Small intestine (tissue), 7 donors: ENCODE data around the gene GALNT18. TPM values are rescaled to one million over a fixed set of nuclear protein-coding genes. Genes with fewer than 3 reads are reported as not detected.

Experiments
- DNase-seq, 2 donors: peaks; one replicate each; pipeline versions ENCODE4 v3.0.0 to v3.0.0-alpha.2; 2013
- FAIRE-seq: peaks from 2 replicates; lab custom pipeline; 2012; peaks lifted over from hg19 to GRCh38; lab: Jason Lieb, UNC
- H3K27ac ChIP-seq, 3 donors: one replicate each; pipeline ENCODE4 v1.5.1; 2013; ENCODE audit warnings: low read length in 2 of 3, mild to moderate bottlenecking in 2 of 3, control low read depth in 1 of 3, inconsistent platforms in 1 of 3, low read depth in 1 of 3, moderate library complexity in 1 of 3
- H3K27me3 ChIP-seq, 3 donors: one replicate each; pipeline ENCODE4 v1.6.1; 2013; ENCODE audit warnings: low read length in 3 of 3, inconsistent platforms in 1 of 3; ENCODE audit not compliant: control insufficient read depth in 3 of 3, insufficient read depth in 3 of 3
- H3K36me3 ChIP-seq, 3 donors: one replicate each; pipeline ENCODE4 v1.6.1; 2013; ENCODE audit warnings: low read length in 3 of 3, inconsistent platforms in 1 of 3, low read depth in 1 of 3, mild to moderate bottlenecking in 1 of 3, moderate library complexity in 1 of 3; ENCODE audit not compliant: control insufficient read depth in 3 of 3, insufficient read depth in 2 of 3
- H3K4me1 ChIP-seq, 3 donors: one replicate each; pipeline ENCODE4 v1.6.1; 2013; ENCODE audit warnings: low read length in 2 of 3, inconsistent platforms in 1 of 3, low read depth in 1 of 3, mild to moderate bottlenecking in 1 of 3, moderate library complexity in 1 of 3; ENCODE audit not compliant: control insufficient read depth in 3 of 3, insufficient read depth in 2 of 3
- H3K4me3 ChIP-seq, 3 donors: one replicate each; pipeline ENCODE4 v1.5.1; 2013; ENCODE audit warnings: low read length in 3 of 3, control low read depth in 1 of 3, inconsistent platforms in 1 of 3, low read depth in 1 of 3, mild to moderate bottlenecking in 1 of 3, moderate library complexity in 1 of 3
- H3K9me3 ChIP-seq, 2 donors: one replicate each; pipeline ENCODE4 v1.6.1; 2013; ENCODE audit warnings: low read depth in 1 of 2, low read length in 1 of 2; ENCODE audit not compliant: control insufficient read depth in 2 of 2, insufficient read depth in 1 of 2
- WGBS, 3 donors: extraction: QIAGEN DNeasy Blood & Tissue Kit; methylation state at CpG; one replicate each; pipeline ENCODE4 v1.1.7; 2013; 5-methylcytosine and 5-hydroxymethylcytosine counted together
- polyA plus RNA-seq, 4 donors: library from polyadenylated mRNA; stranded (reverse) in 3 of 4; unstranded in 1 of 4; fragments of 200-250 nt in 3 of 4; fragments of 120-200 nt in 1 of 4; gene quantifications; one replicate each; pipeline versions ENCODE4 v1.2.1 to v1.2.3, GENCODE V29; 2013
- donor health status: healthy with polysubstance abuse.
- donor health status: control.
- donor health status: control.
- donor health status: Bipolar disorder and iron deficiency.
- donor health status: healthy.

The GALNT18 gene
- polyA plus RNA-seq, 4 donors: 0.45 to 18.9 (median 1.5) TPM

GRCh38 chr11:11534981-11535380 lies 86.8 kb downstream of the GALNT18 start:
- H3K36me3 ChIP-seq: no peaks in the 10 kb centered on the region
- FAIRE-seq: no peak
- peaks cover 0 to 4% (median 0%) of the 10 kb centered on the region in 3 donors for H3K27me3 ChIP-seq
- no peak for DNase-seq
- H3K27ac ChIP-seq: no peak overlapping the region
- no peak overlapping the region for H3K4me3 ChIP-seq
- H3K4me1 ChIP-seq: peaks cover 0 to 17% (median 0%) of the 10 kb centered on the region in 3 donors
- 42 to 54% (median 42%) methylated on average over 4 of the region's 4 CpGs for WGBS, 3 donors
- H3K9me3 ChIP-seq: no peaks in the 10 kb centered on the region

- FAIRE-seq (no peak), DNase-seq (no peak)
- Histone ChIP-seq H3K4me3 (no peak overlapping the region), H3K4me1 (peaks cover 0 to 8% (median 0%) of the 10 kb centered on the region in 3 donors), H3K27ac (no peak overlapping the region), H3K36me3 (no peaks in the 10 kb centered on the region), H3K9me3 (peaks cover 0 to 6% of the 10 kb centered on the region in 2 donors), H3K27me3 (peaks cover 0 to 4% (median 0%) of the 10 kb centered on the region in 3 donors)
- 70 to 83% (median 74%) methylated on average over 7 of the region's 7 CpGs for WGBS, 3 donors
These were observed 88.1 kb downstream of the GALNT18 start for GRCh38 chr11:11533751-11534150.

GRCh38 chr11:11533057-11533456 lies 88.7 kb downstream of the GALNT18 start:
- peaks cover 0 to 7% of the 10 kb centered on the region in 2 donors for H3K9me3 ChIP-seq
- FAIRE-seq: no peak
- H3K27ac ChIP-seq: no peak overlapping the region
- 62 to 83% (median 69%) methylated on average over 2 of the region's 2 CpGs for WGBS, 3 donors
- no peak for DNase-seq
- peaks cover 0 to 5% (median 0%) of the 10 kb centered on the region in 3 donors for H3K4me1 ChIP-seq
- no peak overlapping the region for H3K4me3 ChIP-seq
- H3K36me3 ChIP-seq: no peaks in the 10 kb centered on the region
- H3K27me3 ChIP-seq: peaks cover 0 to 4% (median 0%) of the 10 kb centered on the region in 3 donors

DNA sequence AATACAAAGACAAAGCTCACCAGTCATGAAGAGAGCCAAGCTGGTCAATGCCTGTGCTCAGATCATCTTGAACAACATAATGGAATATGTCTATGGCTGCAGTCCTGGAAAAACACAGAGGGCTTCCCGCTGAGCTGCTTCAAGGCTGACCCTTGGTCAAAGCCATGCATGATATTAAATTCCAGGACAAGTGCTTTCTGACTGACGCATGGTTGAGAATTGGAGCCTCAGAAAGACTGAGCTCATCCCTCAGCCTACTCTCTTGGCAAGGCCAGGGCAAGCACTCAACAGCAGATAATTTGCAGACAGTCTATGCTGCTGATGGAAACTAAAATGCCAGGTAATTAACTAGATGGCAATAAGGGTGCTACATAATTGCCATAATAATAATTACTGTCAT lies 89.2 kb downstream of the GALNT18 start:
- Histone ChIP-seq H3K36me3 (no peaks in the 10 kb centered on the region), H3K4me1 (peaks cover 0 to 5% (median 0%) of the 10 kb centered on the region in 3 donors), H3K27ac (no peak overlapping the region), H3K9me3 (peaks cover 0 to 7% of the 10 kb centered on the region in 2 donors), H3K27me3 (peaks cover 0 to 4% (median 0%) of the 10 kb centered on the region in 3 donors), H3K4me3 (no peak overlapping the region)
- FAIRE-seq (no peak), DNase-seq (no peak)
- 69 to 84% (median 78%) methylated on average over 2 of the region's 2 CpGs for WGBS, 3 donors

GRCh38 chr11:11531131-11531908 lies 90.5 kb downstream of the GALNT18 start:
- H3K36me3 ChIP-seq: no peaks in the 10 kb centered on the region
- FAIRE-seq (no peak), DNase-seq (no peak)
- H3K4me1 ChIP-seq: peaks cover 0 to 5% (median 0%) of the 10 kb centered on the region in 3 donors
- H3K27me3 ChIP-seq: peaks cover 0 to 4% (median 0%) of the 10 kb centered on the region in 3 donors
- H3K4me3 ChIP-seq: no peak overlapping the region
- 75 to 84% (median 77%) methylated on average over 10 to 11 of the region's 11 CpGs for WGBS, 3 donors
- H3K9me3 ChIP-seq: peaks cover 0 to 7% of the 10 kb centered on the region in 2 donors
- no peak overlapping the region for H3K27ac ChIP-seq

DNA sequence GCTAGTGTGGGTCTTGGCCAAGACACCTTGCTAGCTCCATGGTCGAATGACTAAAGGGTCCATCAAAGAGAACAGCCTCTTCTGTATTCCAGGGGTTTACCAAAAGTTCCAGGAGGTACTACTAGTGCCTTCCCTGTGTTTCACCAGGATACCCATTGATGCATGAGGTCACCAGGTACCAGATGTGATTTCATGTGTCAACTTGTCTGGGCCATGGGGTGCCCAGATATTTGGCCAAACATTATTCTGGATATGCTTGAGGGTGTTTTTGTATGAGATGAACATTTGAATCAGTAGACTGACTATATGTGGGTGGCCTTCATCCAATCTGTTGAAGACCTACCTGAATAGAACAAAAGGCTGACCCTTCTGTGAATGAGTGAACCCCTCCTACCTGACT lies 92.8 kb downstream of the GALNT18 start:
- no peak overlapping the region for H3K27ac ChIP-seq
- 65 to 72% (median 67%) methylated on average over 1 of the region's 1 CpG for WGBS, 3 donors
- no peaks in the 10 kb centered on the region for H3K36me3 ChIP-seq
- H3K9me3 ChIP-seq: peaks cover 0 to 7% of the 10 kb centered on the region in 2 donors
- DNase-seq (no peak), FAIRE-seq (no peak)
- no peak overlapping the region for H3K4me3 ChIP-seq
- H3K4me1 ChIP-seq: no peaks in the 10 kb centered on the region
- H3K27me3 ChIP-seq: peaks cover 0 to 4% (median 0%) of the 10 kb centered on the region in 3 donors

- FAIRE-seq (no peak), DNase-seq (peak in 1 of 2 donors; percentile 25)
- H3K9me3 ChIP-seq: peaks cover 0 to 7% of the 10 kb centered on the region in 2 donors
- no peak overlapping the region for H3K4me3 ChIP-seq
- 19 to 72% (median 45%) methylated on average over 5 of the region's 5 CpGs for WGBS, 3 donors
- no peak overlapping the region for H3K27ac ChIP-seq
- no peaks in the 10 kb centered on the region for H3K36me3 ChIP-seq
- H3K27me3 ChIP-seq: no peaks in the 10 kb centered on the region
- H3K4me1 ChIP-seq: no peaks in the 10 kb centered on the region
These were observed 96.5 kb downstream of the GALNT18 start for GRCh38 chr11:11525283-11525682.

GRCh38 chr11:11524436-11525061 lies 97.3 kb downstream of the GALNT18 start:
- no peak for DNase-seq
- 66 to 76% (median 68%) methylated on average over 5 of the region's 5 CpGs for WGBS, 3 donors

More at GRCh38 chr11:11524436-11525061, 97.3 kb downstream of the GALNT18 start:
- H3K9me3 ChIP-seq: peaks cover 0 to 7% of the 10 kb centered on the region in 2 donors
- no peaks in the 10 kb centered on the region for H3K4me1 ChIP-seq
- H3K36me3 ChIP-seq: no peaks in the 10 kb centered on the region
- no peak overlapping the region for H3K27ac ChIP-seq
- no peak for FAIRE-seq
- no peak overlapping the region for H3K4me3 ChIP-seq
- no peaks in the 10 kb centered on the region for H3K27me3 ChIP-seq
